ENCODE measurements around the gene MBL2. TPM values are rescaled to one million over a fixed set of nuclear protein-coding genes. Genes with fewer than 3 reads are reported as not detected.

MBL2 gene
- total RNA-seq, 1 experiment from 2014 or later, result not detected

DNA sequence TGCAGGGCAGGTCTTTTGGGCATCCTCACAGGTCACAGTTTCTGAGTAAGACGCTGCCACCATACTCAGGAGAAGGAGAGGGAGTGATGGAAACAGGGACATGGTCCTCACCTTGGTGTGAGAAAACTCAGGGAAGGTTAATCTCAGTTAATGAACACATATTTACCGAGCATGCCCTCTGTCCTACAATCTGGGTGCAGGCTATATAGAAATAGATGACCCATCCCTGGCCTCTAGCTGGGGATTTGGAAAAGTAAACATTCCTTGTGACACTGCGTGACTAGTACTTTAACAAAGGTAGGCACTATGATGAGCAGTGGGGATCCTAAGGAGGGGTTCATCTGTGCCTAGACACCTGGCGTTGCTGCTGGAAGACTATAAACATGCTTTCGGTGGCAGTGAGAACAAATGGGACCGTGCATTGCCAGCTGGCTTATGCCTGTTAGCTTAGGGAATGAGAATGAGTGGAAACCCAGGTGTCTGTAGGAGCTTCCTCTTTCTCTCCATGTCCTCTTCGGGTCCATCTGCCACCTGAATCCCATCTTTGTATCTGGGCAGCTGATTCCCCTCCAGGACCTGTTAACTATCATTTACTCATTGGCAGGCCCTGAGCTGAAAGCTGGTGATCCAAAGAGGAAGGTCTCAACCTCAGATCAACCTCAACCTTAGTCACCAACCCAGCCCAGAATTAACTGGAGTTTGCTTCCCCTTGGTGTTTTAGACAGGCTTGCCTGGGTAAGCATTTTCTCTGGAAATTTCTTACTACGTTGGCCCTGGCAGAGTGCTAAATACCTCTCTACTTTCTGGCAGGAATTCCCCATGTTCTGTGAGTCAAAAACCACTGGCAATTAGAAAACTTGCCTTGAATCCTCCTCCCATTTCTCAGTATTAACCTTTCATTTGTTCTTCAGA lies 794 bp downstream of the MBL2 start:
- intact Hi-C loops (cut with micrococcal nuclease; ENCODE audit: unreplicated experiment) (loop anchor here (10.0 kb wide), 1 partner anchor 1787 kb away; no protein-coding TSS in a partner anchor), in situ Hi-C loops (cut with HindIII; ENCODE audit: low pct_unique_long_range_greater_than_20kb, low sequenced_read_pairs) (no loop called here)
- no peak for TF ChIP-seq POLR2AphosphoS5 (IDR thresholded peaks at IDR 0.05; ENCODE audit: low read depth, low read length)
- TF ChIP-seq, protein P1, sequence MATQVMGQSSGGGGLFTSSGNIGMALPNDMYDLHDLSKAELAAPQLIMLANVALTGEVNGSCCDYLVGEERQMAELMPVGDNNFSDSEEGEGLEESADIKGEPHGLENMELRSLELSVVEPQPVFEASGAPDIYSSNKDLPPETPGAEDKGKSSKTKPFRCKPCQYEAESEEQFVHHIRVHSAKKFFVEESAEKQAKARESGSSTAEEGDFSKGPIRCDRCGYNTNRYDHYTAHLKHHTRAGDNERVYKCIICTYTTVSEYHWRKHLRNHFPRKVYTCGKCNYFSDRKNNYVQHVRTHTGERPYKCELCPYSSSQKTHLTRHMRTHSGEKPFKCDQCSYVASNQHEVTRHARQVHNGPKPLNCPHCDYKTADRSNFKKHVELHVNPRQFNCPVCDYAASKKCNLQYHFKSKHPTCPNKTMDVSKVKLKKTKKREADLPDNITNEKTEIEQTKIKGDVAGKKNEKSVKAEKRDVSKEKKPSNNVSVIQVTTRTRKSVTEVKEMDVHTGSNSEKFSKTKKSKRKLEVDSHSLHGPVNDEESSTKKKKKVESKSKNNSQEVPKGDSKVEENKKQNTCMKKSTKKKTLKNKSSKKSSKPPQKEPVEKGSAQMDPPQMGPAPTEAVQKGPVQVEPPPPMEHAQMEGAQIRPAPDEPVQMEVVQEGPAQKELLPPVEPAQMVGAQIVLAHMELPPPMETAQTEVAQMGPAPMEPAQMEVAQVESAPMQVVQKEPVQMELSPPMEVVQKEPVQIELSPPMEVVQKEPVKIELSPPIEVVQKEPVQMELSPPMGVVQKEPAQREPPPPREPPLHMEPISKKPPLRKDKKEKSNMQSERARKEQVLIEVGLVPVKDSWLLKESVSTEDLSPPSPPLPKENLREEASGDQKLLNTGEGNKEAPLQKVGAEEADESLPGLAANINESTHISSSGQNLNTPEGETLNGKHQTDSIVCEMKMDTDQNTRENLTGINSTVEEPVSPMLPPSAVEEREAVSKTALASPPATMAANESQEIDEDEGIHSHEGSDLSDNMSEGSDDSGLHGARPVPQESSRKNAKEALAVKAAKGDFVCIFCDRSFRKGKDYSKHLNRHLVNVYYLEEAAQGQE (IDR thresholded peaks at IDR 0.05; ENCODE audit: insufficient read depth in 1 of 2, low read depth in 2 of 2, low read length in 1 of 2), result no peak
- TF ChIP-seq TCF7L2 (IDR thresholded peaks at IDR 0.05; ENCODE audit: low read depth, low read length), result no peak
- TF ChIP-seq SIN3A (IDR thresholded peaks at IDR 0.05; ENCODE audit: borderline replicate concordance, insufficient read depth, low read depth, low read length), result no peak
- TF ChIP-seq, protein P2, sequence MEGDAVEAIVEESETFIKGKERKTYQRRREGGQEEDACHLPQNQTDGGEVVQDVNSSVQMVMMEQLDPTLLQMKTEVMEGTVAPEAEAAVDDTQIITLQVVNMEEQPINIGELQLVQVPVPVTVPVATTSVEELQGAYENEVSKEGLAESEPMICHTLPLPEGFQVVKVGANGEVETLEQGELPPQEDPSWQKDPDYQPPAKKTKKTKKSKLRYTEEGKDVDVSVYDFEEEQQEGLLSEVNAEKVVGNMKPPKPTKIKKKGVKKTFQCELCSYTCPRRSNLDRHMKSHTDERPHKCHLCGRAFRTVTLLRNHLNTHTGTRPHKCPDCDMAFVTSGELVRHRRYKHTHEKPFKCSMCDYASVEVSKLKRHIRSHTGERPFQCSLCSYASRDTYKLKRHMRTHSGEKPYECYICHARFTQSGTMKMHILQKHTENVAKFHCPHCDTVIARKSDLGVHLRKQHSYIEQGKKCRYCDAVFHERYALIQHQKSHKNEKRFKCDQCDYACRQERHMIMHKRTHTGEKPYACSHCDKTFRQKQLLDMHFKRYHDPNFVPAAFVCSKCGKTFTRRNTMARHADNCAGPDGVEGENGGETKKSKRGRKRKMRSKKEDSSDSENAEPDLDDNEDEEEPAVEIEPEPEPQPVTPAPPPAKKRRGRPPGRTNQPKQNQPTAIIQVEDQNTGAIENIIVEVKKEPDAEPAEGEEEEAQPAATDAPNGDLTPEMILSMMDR (IDR thresholded peaks at IDR 0.05), result no peak
- no TSS peak for BruUV-seq (replicated peaks)
- Histone ChIP-seq H3K36me3 (ENCODE audit: control insufficient read depth, insufficient read depth, low read length) (no peaks in the 10 kb centered on the region), H3K4me1 (ENCODE audit: control insufficient read depth, insufficient read depth, low read length) (no peaks in the 10 kb centered on the region), H3K27me3 (ENCODE audit: control insufficient read depth, insufficient read depth, low read length) (no peaks in the 10 kb centered on the region), H3K27ac (ENCODE audit: low read length) (no peak overlapping the region), H3K4me3 (ENCODE audit: low read depth in 2 of 2, low read length in 2 of 2) (no peak overlapping the region), H3K9me3 (ENCODE audit: control insufficient read depth, insufficient read depth, low read depth, low read length) (no peaks in the 10 kb centered on the region)
- DNase-seq (ENCODE audit: low read depth, low spot score) (no peak), ATAC-seq (no peak)
- ChIA-PET POLR2A (no interaction called here), CTCF (no interaction called here)

DNA sequence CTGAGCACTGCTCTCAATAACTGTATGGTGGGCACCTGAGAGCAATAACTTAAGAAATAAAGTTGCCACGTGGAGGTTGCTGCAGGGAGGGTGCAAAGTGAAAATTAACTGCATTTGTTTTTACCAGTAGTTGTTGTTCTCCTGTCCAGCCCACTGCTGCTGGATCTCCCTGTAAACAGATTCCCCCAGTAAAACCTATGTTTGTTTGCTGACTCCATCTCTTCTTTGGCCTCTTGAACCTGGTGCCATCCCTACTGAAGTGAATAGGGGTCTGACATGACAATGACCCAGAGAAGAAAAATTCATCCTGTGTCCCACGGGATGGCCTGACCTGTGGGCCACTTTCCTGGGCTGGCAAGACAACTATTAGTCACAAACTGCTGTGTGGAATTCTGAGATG lies 1.7 kb downstream of the MBL2 start:
- Histone ChIP-seq H3K4me3 (ENCODE audit: low read depth in 2 of 2, low read length in 2 of 2) (no peak overlapping the region), H3K9me3 (ENCODE audit: control insufficient read depth, insufficient read depth, low read depth, low read length) (no peaks in the 10 kb centered on the region), H3K4me1 (ENCODE audit: control insufficient read depth, insufficient read depth, low read length) (no peaks in the 10 kb centered on the region), H3K27ac (ENCODE audit: low read length) (no peak overlapping the region), H3K36me3 (ENCODE audit: control insufficient read depth, insufficient read depth, low read length) (no peaks in the 10 kb centered on the region), H3K27me3 (ENCODE audit: control insufficient read depth, insufficient read depth, low read length) (no peaks in the 10 kb centered on the region)
- BruUV-seq (replicated peaks), result no TSS peak
- in situ Hi-C loops (cut with HindIII; ENCODE audit: low pct_unique_long_range_greater_than_20kb, low sequenced_read_pairs) (no loop called here), intact Hi-C loops (cut with micrococcal nuclease; ENCODE audit: unreplicated experiment) (loop anchor here (10.0 kb wide), 1 partner anchor 1786 kb away; no protein-coding TSS in a partner anchor)
- POLR2A ChIA-PET, result no interaction called here
- TF ChIP-seq SIN3A (IDR thresholded peaks at IDR 0.05; ENCODE audit: borderline replicate concordance, insufficient read depth, low read depth, low read length) (no peak), POLR2AphosphoS5 (IDR thresholded peaks at IDR 0.05; ENCODE audit: low read depth, low read length) (no peak), TCF7L2 (IDR thresholded peaks at IDR 0.05; ENCODE audit: low read depth, low read length) (no peak)
- TF ChIP-seq, protein P1 (IDR thresholded peaks at IDR 0.05; ENCODE audit: insufficient read depth in 1 of 2, low read depth in 2 of 2, low read length in 1 of 2), result no peak
- TF ChIP-seq, protein P2 (IDR thresholded peaks at IDR 0.05), result no peak
- no peak for DNase-seq (ENCODE audit: low read depth, low spot score)
- no peak for ATAC-seq
- CTCF ChIA-PET, result no interaction called here
